KOPT-K1 (cell line): Measurements from ENCODE around the gene DACT2.
"Not testable (repeated sequence)": the region's sequence is repeated elsewhere in the genome, so short reads cannot be mapped to it uniquely, and the experiment has no call there.

Experiments
- H3K27ac ChIP-seq: fragments of 200-600 bp; sonication (generic); 2 replicates; pipeline ENCODE4 v1.5.1; 2016; ENCODE audit warnings: antibody characterized with exemption, mild to moderate bottlenecking, low read depth, low read length; ENCODE audit not compliant: poor library complexity, severe bottlenecking
- H3K36me3 ChIP-seq: fragments of 200-600 bp; sonication (generic); 2 replicates; pipeline ENCODE4 v1.5.1; 2017; ENCODE audit warnings: antibody characterized with exemption, mild to moderate bottlenecking, low read length, moderate library complexity; ENCODE audit not compliant: insufficient read depth
- H3K9me3 ChIP-seq: fragments of 200-600 bp; sonication (generic); 2 replicates; pipeline ENCODE4 v1.5.1; 2017; ENCODE audit warnings: antibody characterized with exemption, low read length, mild to moderate bottlenecking; ENCODE audit not compliant: insufficient read depth, poor library complexity, severe bottlenecking

DACT2 gene

DNA sequence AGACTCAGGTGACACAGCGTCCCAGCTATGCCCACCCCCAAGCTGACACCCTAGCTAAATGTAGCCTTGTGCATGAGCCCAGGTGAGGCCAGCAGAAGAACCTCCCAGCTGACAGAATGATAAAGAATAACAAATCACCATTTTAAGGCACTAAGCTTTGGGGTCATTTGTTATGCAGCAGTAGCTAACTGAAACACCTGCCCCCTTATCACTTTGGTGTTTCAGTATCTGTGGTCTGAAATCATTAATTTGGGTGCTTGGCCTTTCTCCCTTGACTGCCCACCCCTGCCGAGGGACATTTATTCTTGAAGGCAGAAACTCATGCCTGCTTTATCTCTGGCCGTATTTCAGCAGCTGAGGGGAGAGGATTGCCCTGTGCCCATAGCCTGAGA, 30.0 kb downstream of the DACT2 start:
- Histone ChIP-seq H3K9me3 (peaks cover 5% of the 10 kb centered on the region), H3K27ac (no peak overlapping the region), H3K36me3 (no peaks in the 10 kb centered on the region)

DNA sequence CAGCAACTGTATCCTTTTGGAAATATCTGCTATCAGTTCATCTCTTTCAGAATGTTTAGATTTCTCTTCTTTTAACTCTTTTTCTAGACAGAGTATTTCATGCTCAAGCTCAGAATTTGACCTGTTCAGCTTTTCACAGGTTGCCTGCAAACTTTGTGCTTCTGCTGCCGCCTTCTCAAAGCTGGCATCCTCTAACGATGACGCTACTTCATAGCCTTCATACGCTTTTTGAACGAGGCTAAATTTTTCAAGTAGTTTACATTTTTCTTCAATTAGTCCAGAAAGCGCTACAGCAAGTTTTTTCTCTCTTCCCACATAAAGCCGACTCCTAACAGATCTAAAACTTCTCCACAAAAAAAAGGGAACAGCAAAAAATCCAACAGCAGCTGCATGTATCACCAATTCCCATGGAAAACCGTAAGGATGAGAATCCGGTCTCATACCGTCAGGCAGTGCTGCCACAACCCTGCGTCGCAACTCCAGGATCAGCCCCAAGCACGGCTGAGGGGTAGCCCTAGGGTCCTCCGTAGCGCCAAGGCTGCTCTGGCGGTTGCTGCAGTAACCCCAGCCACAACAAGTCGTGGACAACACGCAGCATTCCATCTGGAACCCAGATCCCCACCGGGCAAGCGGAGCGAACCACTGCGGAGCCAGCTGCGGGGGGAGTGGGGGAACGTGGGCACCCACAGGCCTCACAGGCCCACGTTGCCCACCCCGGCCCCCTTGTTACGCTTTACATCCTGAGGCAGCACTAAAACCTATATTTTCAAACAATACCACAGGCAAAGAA, 30.6 kb downstream of the DACT2 start:
- H3K27ac ChIP-seq = no peak overlapping the region
- H3K36me3 ChIP-seq = no peaks in the 10 kb centered on the region

DNA sequence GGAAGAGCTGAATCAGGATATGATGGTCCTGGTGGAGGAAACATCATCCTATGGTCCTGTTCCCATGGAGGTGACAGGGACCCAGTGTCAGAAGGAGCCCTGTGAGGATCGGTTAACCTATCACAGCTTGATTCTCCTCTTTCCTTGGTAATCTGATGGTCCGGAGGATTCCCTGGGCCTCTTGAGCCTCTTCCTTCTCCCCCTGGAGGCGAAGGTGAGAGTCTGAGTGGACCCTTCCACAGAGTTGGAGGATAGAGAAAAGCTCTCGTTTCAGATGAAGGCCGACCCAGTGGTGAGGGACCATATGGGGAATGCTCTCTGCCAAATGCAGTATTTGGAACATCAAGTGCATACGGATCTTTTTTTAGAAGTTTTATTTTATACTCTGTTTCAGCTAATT, 32.1 kb downstream of the DACT2 start:
- H3K9me3 ChIP-seq, H3K27ac ChIP-seq, H3K36me3 ChIP-seq: not testable (repeated sequence)

More for the DNA sequence above, 30.6 kb downstream of the DACT2 start:
- peaks cover 5% of the 10 kb centered on the region for H3K9me3 ChIP-seq

DNA sequence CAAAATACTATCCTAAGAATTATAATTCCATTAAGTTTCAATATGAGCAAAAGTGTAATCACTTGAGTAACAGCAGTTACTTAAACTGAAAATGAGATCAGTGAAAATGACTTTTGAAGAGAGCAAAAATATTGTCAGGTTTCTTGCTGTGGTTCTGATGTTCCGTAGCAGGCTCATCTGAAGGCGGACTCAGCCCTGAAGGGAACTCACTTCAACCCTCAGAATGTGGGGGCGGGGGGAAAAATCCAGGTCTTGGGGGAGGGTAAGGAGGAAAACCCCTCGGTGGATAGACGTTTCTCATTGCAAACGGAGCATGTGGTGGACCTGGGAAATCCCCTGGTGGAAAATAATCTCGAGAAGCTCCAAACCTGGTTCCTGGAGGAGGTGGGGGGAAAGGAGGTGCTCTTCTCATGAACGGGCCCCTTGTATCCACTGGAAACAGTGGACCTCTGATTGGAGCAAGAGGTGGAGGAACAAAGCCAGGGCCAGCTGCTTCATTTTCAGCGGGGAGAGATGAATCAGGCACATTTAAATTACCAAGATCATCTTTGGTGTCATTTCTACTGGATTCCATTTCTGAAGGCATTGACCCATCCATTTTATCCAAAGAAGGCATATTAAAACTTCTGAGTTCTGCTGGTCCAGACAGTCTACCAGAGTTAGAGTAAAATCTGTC, 32.7 kb downstream of the DACT2 start:
- not testable (repeated sequence) for H3K36me3 ChIP-seq, H3K9me3 ChIP-seq, H3K27ac ChIP-seq

DNA sequence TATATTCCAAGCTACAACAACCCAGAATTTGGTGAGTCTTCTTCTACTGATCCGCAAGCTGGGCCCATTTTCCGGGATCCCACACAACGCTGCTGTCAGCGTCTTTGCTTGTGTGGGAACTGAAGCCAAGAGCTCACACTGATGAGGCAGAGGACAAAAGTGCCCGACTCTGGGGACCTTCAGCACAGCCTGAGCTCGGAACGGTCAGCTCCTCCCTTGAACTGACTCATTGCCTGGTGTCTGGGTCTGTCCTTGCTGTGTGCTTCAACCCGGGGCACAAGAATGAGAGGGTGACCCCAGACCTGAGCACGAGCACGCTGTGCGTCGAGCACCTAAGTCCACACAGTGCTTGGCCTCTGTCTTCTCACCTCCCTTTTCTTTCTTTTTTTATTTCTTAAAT, 33.5 kb downstream of the DACT2 start:
- no peak overlapping the region for H3K27ac ChIP-seq
- H3K9me3 ChIP-seq = peaks cover 5% of the 10 kb centered on the region
- H3K36me3 ChIP-seq = no peaks in the 10 kb centered on the region

DNA sequence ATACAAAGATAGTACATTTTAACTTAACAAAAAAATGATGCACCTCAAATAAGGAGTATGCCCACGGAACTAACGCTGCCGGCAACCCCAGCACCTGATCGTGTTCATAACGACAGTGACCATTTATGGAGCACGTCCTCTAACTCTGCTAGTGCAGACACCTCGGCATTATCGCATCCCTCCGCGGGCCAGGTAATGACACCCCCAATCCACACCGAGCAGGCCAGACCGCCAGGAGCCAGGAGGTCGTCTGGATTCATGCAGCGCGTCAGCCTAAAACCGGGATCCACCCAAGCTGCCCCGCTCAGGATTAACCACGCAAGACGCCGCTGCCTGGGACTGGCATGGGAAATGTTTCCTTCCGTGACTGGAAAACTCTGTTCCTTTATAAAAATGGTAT, 34.1 kb downstream of the DACT2 start:
- no peak overlapping the region for H3K27ac ChIP-seq
- no peaks in the 10 kb centered on the region for H3K36me3 ChIP-seq
- H3K9me3 ChIP-seq = peaks cover 12% of the 10 kb centered on the region

DNA sequence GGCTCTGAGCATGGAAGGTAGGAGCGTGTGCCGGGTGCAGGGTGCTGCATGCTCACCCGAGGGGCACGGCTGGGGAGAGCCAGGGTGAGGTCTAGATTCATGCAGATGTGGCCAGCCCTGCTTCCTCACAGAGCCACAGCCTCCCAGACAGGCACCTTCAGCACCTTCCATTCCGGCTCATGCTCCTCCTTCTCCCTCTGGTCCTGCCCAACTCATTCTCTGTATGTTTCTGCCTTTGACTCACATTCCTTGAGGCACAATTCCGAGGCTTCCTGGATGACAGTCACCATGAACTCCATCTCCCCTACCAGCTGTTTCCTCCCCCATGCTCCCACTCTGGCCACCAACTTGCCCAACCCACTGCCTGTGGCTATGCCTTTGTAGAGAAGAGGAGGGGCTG, 35.4 kb downstream of the DACT2 start:
- no peak overlapping the region for H3K27ac ChIP-seq
- peaks cover 17% of the 10 kb centered on the region for H3K9me3 ChIP-seq
- H3K36me3 ChIP-seq = no peaks in the 10 kb centered on the region

DNA sequence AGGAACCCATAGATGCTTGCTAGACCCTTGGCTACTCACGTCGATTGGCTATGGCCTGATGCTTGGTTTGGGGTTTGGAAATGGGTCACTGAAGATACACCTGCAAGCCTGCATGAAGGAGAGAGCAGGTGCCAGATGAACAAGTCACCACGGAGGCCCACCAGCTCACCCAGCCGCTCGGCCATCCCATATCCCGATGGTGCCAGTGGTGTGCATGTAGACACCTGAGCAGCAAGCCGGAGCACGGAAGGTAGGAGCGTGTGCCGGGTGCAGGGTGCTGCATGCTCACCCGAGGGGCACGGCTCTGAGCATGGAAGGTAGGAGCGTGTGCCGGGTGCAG, 35.9 kb downstream of the DACT2 start:
- Histone ChIP-seq H3K36me3 (no peaks in the 10 kb centered on the region), H3K9me3 (peaks cover 21% of the 10 kb centered on the region), H3K27ac (no peak overlapping the region)

DNA sequence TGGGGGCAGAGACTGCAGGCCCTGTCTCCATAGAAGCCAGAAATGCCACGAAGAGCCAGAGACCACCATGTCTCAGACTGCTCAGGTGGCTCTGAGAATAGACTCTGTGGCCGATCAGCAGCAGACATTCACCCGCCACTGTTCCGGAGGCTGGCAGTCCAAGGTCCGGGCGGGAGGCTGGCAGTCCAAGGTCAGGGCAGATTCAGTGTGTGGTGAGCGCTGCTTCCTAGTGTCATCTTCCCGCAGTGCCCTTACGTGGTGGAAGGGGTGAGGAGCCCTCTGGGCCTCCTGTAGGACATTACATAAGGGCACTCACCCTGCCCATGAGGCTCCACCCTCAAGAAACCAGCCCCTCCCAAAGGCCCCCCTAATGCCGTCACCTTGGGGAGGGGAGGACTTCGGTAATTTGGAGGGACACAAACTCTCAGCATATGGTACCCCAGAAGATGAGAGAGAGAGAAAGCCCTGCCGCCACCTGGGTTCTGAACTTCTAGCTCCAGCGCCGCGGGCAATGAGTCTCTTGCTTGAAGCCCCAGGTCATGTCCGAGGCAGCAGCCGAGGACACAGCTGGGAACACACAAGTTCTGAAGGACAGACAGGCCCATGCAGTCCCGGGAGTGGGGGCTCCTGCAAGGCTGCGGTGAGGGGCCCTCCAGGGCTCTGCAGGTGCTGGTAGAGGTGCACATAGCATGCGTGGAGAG, 36.4 kb downstream of the DACT2 start:
- Histone ChIP-seq H3K27ac (no peak overlapping the region), H3K36me3 (no peaks in the 10 kb centered on the region), H3K9me3 (peaks cover 21% of the 10 kb centered on the region)

DNA sequence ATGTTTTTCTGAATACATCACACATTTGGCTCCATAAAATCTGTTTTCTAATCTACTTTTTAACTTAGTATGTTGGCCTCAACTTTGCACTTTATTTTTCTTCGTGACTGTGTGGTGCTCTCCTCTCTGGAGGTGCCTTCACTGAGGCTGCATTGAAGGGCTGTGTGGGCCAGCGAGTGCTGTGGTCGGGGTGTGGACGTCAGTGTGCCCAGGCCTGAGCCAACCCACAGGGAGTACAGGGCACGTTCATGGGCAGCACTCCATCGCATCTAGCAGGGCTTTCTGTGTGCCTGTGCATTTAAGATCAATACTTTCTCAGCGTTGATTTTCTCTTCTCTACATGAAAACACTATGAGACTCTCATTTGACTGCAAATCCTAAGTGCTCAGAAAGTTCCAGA, 37.8 kb downstream of the DACT2 start:
- Histone ChIP-seq H3K36me3 (no peaks in the 10 kb centered on the region), H3K9me3 (peaks cover 21% of the 10 kb centered on the region), H3K27ac (no peak overlapping the region)

DNA sequence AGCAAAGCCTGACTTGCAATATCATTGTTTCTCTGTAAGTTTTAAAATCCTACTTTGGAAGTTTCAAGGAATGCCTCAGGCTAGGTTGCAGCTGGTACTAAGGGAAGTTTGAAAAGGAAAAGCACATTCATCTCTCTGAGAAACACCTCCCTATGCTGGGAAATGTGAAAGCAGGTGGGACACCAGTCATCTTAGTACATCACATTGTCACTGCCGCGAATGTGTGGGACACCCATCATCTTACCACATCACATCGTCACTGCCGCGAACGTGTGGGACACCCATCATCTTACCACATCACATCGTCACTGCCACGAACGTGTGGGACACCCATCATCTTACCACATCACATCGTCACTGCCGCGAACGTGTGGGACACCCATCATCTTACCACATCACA, 38.3 kb downstream of the DACT2 start:
- H3K9me3 ChIP-seq = peaks cover 21% of the 10 kb centered on the region
- H3K36me3 ChIP-seq, H3K27ac ChIP-seq: not testable (repeated sequence)

DNA sequence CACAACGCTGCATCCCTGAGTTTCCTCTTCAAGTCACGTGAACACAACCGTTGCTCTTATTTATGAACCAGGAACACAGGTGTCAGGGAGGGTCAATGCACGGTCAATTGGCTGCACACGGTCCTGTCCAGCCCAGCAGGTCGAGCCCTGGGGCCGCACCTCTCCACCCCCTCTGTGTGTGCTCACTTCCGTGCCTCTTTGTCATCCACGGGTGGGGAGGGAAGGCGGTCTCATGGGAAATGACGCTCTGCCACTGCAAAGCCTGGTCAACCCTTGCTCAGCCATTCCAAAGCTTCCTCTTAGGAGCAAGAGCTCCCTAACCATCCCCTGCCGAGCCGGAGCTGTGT, 38.7 kb downstream of the DACT2 start:
- Histone ChIP-seq H3K9me3 (peaks cover 21% of the 10 kb centered on the region), H3K36me3 (no peaks in the 10 kb centered on the region), H3K27ac (no peak overlapping the region)

DNA sequence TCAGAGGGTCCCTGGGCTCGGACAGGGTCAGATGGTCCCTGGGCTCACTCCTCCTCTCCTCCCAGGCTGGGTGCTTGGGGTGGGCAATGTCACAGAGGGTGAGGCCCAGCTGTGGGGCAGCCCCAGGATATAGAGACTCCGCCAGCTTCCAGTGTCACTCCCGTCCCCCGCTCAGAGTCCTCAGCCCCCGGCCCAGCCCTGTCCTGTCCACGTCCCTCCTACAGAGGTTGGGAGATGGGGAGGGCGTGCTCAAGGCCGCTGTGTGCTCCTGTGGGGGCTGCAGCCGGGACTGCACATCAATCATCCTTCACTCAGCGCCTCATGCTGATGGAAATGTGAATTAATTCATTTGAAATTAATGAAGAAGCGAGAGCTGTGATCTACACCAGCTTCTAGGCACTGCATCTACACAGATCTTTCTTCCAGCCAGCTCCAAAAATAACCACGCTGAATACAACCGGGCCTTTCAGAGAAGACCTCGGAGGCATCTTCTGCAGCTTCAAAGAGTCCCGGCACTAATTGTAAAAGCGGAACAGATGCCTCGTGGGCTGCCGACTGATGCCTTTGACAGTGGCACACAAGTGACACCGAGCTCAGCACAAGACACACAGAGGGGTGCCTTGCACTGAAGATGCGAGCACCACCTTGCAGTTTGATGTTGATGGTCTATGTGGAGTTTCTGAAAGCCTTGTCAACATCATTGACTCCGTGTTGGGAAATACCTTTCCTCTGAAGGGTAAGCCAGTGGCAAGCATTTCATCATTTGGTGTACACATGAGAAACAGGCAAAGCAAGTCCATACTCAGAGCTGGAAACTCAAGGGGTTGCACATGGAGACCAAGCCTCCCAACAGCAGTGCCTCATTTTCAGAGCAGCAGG, 39.3 kb downstream of the DACT2 start:
- no peak overlapping the region for H3K27ac ChIP-seq
- H3K9me3 ChIP-seq = peaks cover 21% of the 10 kb centered on the region
- no peaks in the 10 kb centered on the region for H3K36me3 ChIP-seq

DNA sequence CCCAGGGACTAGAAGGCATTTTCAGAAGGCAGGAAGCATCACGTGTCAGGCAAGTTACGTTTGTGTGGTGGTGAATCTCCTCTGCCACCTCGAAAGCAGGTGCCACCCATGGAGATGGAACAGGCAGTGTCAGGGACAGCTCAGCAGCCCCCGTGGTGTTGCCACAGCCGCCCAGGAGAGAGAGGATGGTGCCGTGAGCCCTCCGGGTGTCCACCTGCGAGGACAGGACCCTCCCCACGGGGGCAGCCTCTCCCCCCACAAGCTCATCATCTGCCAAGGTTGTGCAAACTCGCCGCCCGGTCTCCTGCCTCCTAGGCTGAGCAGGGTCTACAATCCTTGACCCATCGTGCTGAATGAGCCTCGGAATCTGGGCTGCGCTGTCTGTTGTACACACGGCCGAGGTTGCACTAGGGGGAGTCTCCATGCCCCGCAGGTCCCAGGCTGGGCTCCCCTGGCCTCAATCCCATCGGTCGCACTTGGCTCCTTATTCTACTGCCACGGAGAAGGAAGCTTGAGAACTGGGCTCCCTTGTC, 40.1 kb downstream of the DACT2 start:
- Histone ChIP-seq H3K9me3 (peaks cover 21% of the 10 kb centered on the region), H3K27ac (no peak overlapping the region), H3K36me3 (no peaks in the 10 kb centered on the region)

DNA sequence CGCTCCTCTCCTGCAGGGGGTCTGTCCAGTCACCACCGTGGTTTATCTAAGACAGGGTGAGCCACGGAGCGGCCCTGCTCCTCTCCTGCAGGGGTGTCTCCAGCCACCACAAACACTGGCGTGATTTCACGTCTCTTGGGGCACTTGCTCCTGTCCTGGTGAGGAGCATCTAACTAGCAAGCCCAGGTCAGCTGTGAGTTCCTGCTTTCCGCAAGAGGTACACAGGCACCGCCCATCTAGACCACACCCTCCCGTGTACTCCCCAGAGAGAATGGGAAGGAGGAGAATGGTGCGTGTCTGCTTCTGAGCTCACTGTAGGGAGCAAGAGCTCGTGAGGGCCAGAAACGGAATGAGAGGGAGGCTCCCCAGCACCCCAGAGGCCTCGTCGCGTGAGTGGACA, 40.7 kb downstream of the DACT2 start:
- Histone ChIP-seq H3K9me3 (peaks cover 21% of the 10 kb centered on the region), H3K27ac (no peak overlapping the region), H3K36me3 (no peaks in the 10 kb centered on the region)
